Measurements from ENCODE around the gene PFDN1.

DNA sequence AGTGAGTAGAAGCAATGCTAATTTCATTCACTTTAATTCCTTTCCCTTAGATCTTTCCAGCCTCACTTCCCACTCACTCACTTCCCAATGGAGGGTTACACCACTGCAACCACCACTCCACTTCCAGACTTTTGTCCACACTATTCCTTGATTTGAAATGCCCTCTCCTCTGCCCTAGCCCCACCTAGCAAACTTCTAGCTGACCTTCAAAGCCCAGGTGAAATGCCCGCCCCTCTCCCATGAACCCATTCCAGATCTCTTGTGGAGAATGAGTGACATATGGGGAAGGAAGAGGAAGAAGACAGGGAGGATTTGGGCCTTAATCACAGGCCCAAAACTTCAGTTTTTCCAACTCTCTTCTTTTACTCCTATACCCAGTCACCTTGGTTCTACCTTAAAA, 37.1 kb downstream of the PFDN1 start:
- TF ChIP-seq CTCF (optimal IDR thresholded peaks at IDR 0.05 in 1 of 3, IDR thresholded peaks at IDR 0.05 in 1 of 3, conservative IDR thresholded peaks at IDR 0.05 in 1 of 3; ENCODE audit: extremely low read depth in 1 of 3, insufficient read depth in 2 of 3, low read length in 3 of 3) (no peak), EZH2 (IDR thresholded peaks at IDR 0.05; ENCODE audit: low read length) (no peak)

Measured in keratinocyte (primary cell).